ENCODE results near the gene ITGAD.
"Not testable (repeated sequence)": the region's sequence is repeated elsewhere in the genome, so short reads cannot be mapped to it uniquely, and the experiment has no call there.

ITGAD gene

GRCh38 chr16:31400191-31400590, 7.1 kb downstream of the ITGAD start:
- in situ Hi-C loops (cut with HindIII; ENCODE audit: low sequenced_read_pairs), result no loop called here

- in situ Hi-C loops (cut with HindIII; ENCODE audit: low sequenced_read_pairs), result no loop called here
These were observed 8.3 kb downstream of the ITGAD start for GRCh38 chr16:31401436-31401835.

- in situ Hi-C loops (cut with HindIII; ENCODE audit: low sequenced_read_pairs), result no loop called here
These were observed 9.6 kb downstream of the ITGAD start for GRCh38 chr16:31402687-31403086.

GRCh38 chr16:31403590-31404352, 10.6 kb downstream of the ITGAD start:
- in situ Hi-C loops (cut with HindIII; ENCODE audit: low sequenced_read_pairs), result no loop called here

GRCh38 chr16:31404353-31405064, 11.4 kb downstream of the ITGAD start:
- in situ Hi-C loops (cut with HindIII; ENCODE audit: low sequenced_read_pairs), result no loop called here

GRCh38 chr16:31407406-31407805, 14.3 kb downstream of the ITGAD start:
- in situ Hi-C loops (cut with HindIII; ENCODE audit: low sequenced_read_pairs), result no loop called here

GRCh38 chr16:31409433-31409832, 16.3 kb downstream of the ITGAD start:
- in situ Hi-C loops (cut with HindIII; ENCODE audit: low sequenced_read_pairs), result no loop called here

- in situ Hi-C loops (cut with HindIII; ENCODE audit: low sequenced_read_pairs), result no loop called here
These were observed 16.9 kb downstream of the ITGAD start for GRCh38 chr16:31410082-31410481.

- in situ Hi-C loops (cut with HindIII; ENCODE audit: low sequenced_read_pairs), result no loop called here
These were observed 18.1 kb downstream of the ITGAD start for GRCh38 chr16:31411024-31411844.

GRCh38 chr16:31412750-31413149, 19.6 kb downstream of the ITGAD start:
- in situ Hi-C loops (cut with HindIII; ENCODE audit: low sequenced_read_pairs), result no loop called here

- in situ Hi-C loops (cut with HindIII; ENCODE audit: low sequenced_read_pairs), result no loop called here
These were observed 20.2 kb downstream of the ITGAD start for GRCh38 chr16:31413381-31413780.

GRCh38 chr16:31413943-31414342, 20.8 kb downstream of the ITGAD start:
- in situ Hi-C loops (cut with HindIII; ENCODE audit: low sequenced_read_pairs), result no loop called here

- in situ Hi-C loops (cut with HindIII; ENCODE audit: low sequenced_read_pairs), result no loop called here
These were observed 21.6 kb downstream of the ITGAD start for GRCh38 chr16:31414706-31415105.

GRCh38 chr16:31416371-31416770, 23.2 kb downstream of the ITGAD start:
- in situ Hi-C loops (cut with HindIII; ENCODE audit: low sequenced_read_pairs), result no loop called here

GRCh38 chr16:31417036-31417435, 23.9 kb downstream of the ITGAD start:
- in situ Hi-C loops (cut with HindIII; ENCODE audit: low sequenced_read_pairs), result not testable (repeated sequence)

GRCh38 chr16:31417916-31418315, 24.8 kb downstream of the ITGAD start:
- in situ Hi-C loops (cut with HindIII; ENCODE audit: low sequenced_read_pairs), result no loop called here

- in situ Hi-C loops (cut with HindIII; ENCODE audit: low sequenced_read_pairs), result no loop called here
These were observed 26.9 kb downstream of the ITGAD start for GRCh38 chr16:31420037-31420436.

- in situ Hi-C loops (cut with HindIII; ENCODE audit: low sequenced_read_pairs), result no loop called here
These were observed 28.5 kb downstream of the ITGAD start for GRCh38 chr16:31421587-31421986.

- in situ Hi-C loops (cut with HindIII; ENCODE audit: low sequenced_read_pairs), result no loop called here
These were observed 30.1 kb downstream of the ITGAD start for GRCh38 chr16:31423241-31423640.

- in situ Hi-C loops (cut with HindIII; ENCODE audit: low sequenced_read_pairs), result no loop called here
These were observed 30.7 kb downstream of the ITGAD start for GRCh38 chr16:31423801-31424200.

GRCh38 chr16:31427441-31428278, 34.5 kb downstream of the ITGAD start:
- in situ Hi-C loops (cut with HindIII; ENCODE audit: low sequenced_read_pairs), result no loop called here

All from endothelial cell of hepatic sinusoid (primary cell).